Measurements from ENCODE around the gene ZNF609. TPM values are rescaled to one million over a fixed set of nuclear protein-coding genes. Genes with fewer than 3 reads are reported as not detected.

ZNF609 gene
- total RNA-seq, 1 donor from 2014 or later = 21.5 TPM

- H3K9me3 Mint-ChIP-seq = no peaks in the 10 kb centered on the region
- no peaks in the 10 kb centered on the region for H3K36me3 ChIP-seq
- H3K4me2 ChIP-seq = no peak overlapping the region
- H3K27me3 Mint-ChIP-seq (ENCODE audit: insufficient read depth, low read depth) = no peaks in the 10 kb centered on the region
- H3F3A ChIP-seq (ENCODE audit: low read depth) = no peaks in the 10 kb centered on the region
- no peak overlapping the region for H2AFZ ChIP-seq (replicated peaks)
- DNase-seq (ENCODE audit: low spot score) = no peak
- peaks cover 24% of the 10 kb centered on the region for H3K36me3 Mint-ChIP-seq
- H3K27ac ChIP-seq = no peak overlapping the region
- H3K9ac ChIP-seq = no peak overlapping the region
- H3K9me3 ChIP-seq (ENCODE audit: low read depth) = no peaks in the 10 kb centered on the region
- H3K4me1 Mint-ChIP-seq = peaks cover 10% of the 10 kb centered on the region
- H4K20me1 ChIP-seq (ENCODE audit: low read depth) = peaks cover 69% of the 10 kb centered on the region
- no peaks in the 10 kb centered on the region for H3K27me3 ChIP-seq
- H3K4me1 ChIP-seq = peaks cover 10% of the 10 kb centered on the region
- H3K27ac Mint-ChIP-seq = no peak overlapping the region
- no peak overlapping the region for H3K4me3 Mint-ChIP-seq
- TF ChIP-seq EZH2phosphoT487 (IDR thresholded peaks at IDR 0.05) (no peak), EZH2 (IDR thresholded peaks at IDR 0.05) (no peak), CTCF (IDR thresholded peaks at IDR 0.05) (no peak)
- no peak overlapping the region for H3K4me3 ChIP-seq
- peaks cover 100% of the 10 kb centered on the region for H3K79me2 ChIP-seq (ENCODE audit: low read depth)
Measured at GRCh38 chr15:64530918-64531317, 70.5 kb downstream of the ZNF609 start.

- Histone ChIP-seq H3K9ac (no peak overlapping the region), H2AFZ (replicated peaks) (no peak overlapping the region), H3F3A (ENCODE audit: low read depth) (no peaks in the 10 kb centered on the region), H3K4me1 (peaks cover 10% of the 10 kb centered on the region), H3K27ac (no peak overlapping the region), H3K4me2 (no peak overlapping the region), H3K9me3 (ENCODE audit: low read depth) (no peaks in the 10 kb centered on the region), H4K20me1 (ENCODE audit: low read depth) (peaks cover 51% of the 10 kb centered on the region), H3K79me2 (ENCODE audit: low read depth) (peaks cover 98% of the 10 kb centered on the region), H3K27me3 (no peaks in the 10 kb centered on the region), H3K4me3 (no peak overlapping the region), H3K36me3 (no peaks in the 10 kb centered on the region)
- no peaks in the 10 kb centered on the region for H3K27me3 Mint-ChIP-seq (ENCODE audit: insufficient read depth, low read depth)
- H3K4me1 Mint-ChIP-seq = peaks cover 10% of the 10 kb centered on the region
- peaks cover 19% of the 10 kb centered on the region for H3K36me3 Mint-ChIP-seq
- TF ChIP-seq EZH2 (IDR thresholded peaks at IDR 0.05) = no peak
- no peak for TF ChIP-seq EZH2phosphoT487 (IDR thresholded peaks at IDR 0.05)
- H3K27ac Mint-ChIP-seq = no peak overlapping the region
- no peaks in the 10 kb centered on the region for H3K9me3 Mint-ChIP-seq
- DNase-seq (ENCODE audit: low spot score) = no peak
- no peak overlapping the region for H3K4me3 Mint-ChIP-seq
Measured at GRCh38 chr15:64532521-64533315, 72.3 kb downstream of the ZNF609 start.

GRCh38 chr15:64535460-64536243 is 75.3 kb downstream of the ZNF609 start:
- H3K79me2 ChIP-seq (ENCODE audit: low read depth) = peaks cover 97% of the 10 kb centered on the region
- peak overlapping the region; percentile 33 for H3K27ac Mint-ChIP-seq

More at GRCh38 chr15:64535460-64536243, 75.3 kb downstream of the ZNF609 start:
- H3F3A ChIP-seq (ENCODE audit: low read depth) = no peaks in the 10 kb centered on the region
- no peak overlapping the region for H3K9ac ChIP-seq
- no peak overlapping the region for H3K4me3 ChIP-seq
- H3K36me3 ChIP-seq = no peaks in the 10 kb centered on the region
- peaks cover 2% of the 10 kb centered on the region for H3K27me3 Mint-ChIP-seq (ENCODE audit: insufficient read depth, low read depth)
- H3K4me2 ChIP-seq = no peak overlapping the region
- no peak overlapping the region for H3K27ac ChIP-seq
- H3K36me3 Mint-ChIP-seq = peaks cover 12% of the 10 kb centered on the region
- H4K20me1 ChIP-seq (ENCODE audit: low read depth) = peaks cover 31% of the 10 kb centered on the region
- H3K4me3 Mint-ChIP-seq = no peak overlapping the region
- H3K9me3 ChIP-seq (ENCODE audit: low read depth) = no peaks in the 10 kb centered on the region
- no peak for DNase-seq (ENCODE audit: low spot score)
- no peaks in the 10 kb centered on the region for H3K27me3 ChIP-seq
- peaks cover 10% of the 10 kb centered on the region for H3K4me1 ChIP-seq
- TF ChIP-seq EZH2 (IDR thresholded peaks at IDR 0.05) (no peak), EZH2phosphoT487 (IDR thresholded peaks at IDR 0.05) (no peak), CTCF (IDR thresholded peaks at IDR 0.05) (no peak)
- H2AFZ ChIP-seq (replicated peaks) = no peak overlapping the region
- H3K9me3 Mint-ChIP-seq = peaks cover 4% of the 10 kb centered on the region
- peaks cover 10% of the 10 kb centered on the region for H3K4me1 Mint-ChIP-seq

Data from neural progenitor cell (in vitro differentiated cells).